RPMI7951 (cell line): Measurements from ENCODE around the gene TNNI2. TPM values are rescaled to one million over a fixed set of nuclear protein-coding genes. Genes with fewer than 3 reads are reported as not detected.
A peak's percentile ranks its signal among the peaks of the same experiment; 100 is the strongest.
"Not testable (repeated sequence)": the region's sequence is repeated elsewhere in the genome, so short reads cannot be mapped to it uniquely, and the experiment has no call there.

Experiments
- DNase-seq: peaks from one replicate; pipeline ENCODE4 v3.0.0-alpha.2; 2012; ENCODE audit warnings: low read depth
- total RNA-seq: library from RNA; depleted of rRNA; stranded (reverse); fragments of >200 nt; shearing (Covaris generic); gene quantifications from 2 replicates; pipeline ENCODE4 v1.2.3, GENCODE V29; 2014; rRNA removed

Gene TNNI2
- total RNA-seq = 0.48 TPM in 1 of 2 replicates, not detected in the other

DNA sequence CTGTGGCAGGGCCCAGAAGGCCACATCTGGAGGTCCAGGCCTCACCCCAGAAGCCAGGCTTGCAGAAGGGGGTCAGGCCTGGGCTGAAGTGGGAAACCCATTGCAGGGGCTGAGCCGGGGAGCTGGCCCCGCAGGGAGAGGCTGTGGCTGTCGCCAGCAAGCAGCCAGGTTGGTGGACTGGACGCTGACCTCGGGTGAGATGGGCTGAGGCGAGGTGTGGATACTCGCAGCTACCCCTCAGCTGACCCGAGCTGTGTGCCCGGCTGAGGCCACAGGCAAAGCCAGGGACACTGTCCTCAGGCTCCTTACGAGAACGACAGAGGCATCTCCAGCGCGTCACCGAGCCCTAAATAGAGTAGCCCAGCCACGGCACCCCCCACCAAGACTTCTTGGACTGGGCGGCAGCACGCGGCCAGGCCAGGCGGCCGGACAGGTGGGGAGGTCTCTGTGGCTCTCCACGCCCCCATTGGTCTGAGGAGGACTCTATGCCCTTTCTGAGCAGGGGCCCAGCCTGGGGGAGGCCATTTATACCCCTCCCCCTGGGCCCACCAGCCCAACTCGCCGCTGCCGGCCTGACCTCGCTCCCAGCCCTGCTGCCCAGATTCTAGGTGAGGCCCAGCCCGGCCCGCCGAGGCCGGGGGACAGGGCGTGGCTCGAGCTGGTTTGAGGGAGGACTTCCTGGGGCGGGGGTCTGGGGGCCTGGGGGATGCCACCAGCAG, at the start of gene TNNI2:
Gene TNNI2, plus strand, starts transcription at position 556 of the 719 bp plus-strand sequence. CDS start 716 bp downstream, outside the sequence.
- no peak for DNase-seq

DNA sequence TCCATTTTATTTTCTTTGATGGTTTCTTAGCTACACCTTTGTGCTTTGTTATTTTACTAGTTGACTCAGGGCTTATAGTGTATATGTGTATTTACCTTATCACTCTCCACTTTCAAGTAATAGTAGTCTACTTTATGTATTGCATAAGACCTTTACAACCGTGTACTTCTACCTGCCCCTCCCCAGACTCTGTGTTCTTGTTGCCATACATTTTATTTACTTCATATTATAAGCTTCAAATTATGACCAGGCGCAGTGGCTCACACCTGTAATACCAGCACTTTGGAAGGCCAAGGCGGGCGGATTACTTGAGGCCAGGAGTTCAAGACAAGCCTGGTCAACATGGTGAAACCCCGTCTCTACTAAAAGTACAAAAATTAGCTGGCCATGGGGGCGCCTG, 46.9 kb upstream of the TNNI2 start:
- DNase-seq = no peak

DNA sequence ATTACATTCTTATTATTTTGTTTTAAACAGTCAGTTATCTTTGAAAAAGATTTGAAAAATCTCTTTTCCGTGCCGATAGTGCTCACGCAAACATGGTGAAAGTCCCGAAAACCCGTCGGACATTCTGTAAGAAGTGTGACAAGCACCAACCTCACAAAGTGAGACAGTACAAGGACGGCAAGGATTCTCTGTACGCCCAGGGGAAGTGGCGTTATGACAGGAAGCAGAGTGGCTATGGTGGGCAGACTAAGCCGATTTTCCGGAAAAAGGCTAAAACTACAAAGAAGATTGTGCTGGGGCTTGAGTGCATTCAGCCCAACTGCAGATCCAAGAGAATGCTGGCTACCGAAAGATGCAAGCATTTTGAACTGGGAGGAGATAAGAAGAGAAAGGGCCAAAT, 46.3 kb upstream of the TNNI2 start:
- no peak for DNase-seq

DNA sequence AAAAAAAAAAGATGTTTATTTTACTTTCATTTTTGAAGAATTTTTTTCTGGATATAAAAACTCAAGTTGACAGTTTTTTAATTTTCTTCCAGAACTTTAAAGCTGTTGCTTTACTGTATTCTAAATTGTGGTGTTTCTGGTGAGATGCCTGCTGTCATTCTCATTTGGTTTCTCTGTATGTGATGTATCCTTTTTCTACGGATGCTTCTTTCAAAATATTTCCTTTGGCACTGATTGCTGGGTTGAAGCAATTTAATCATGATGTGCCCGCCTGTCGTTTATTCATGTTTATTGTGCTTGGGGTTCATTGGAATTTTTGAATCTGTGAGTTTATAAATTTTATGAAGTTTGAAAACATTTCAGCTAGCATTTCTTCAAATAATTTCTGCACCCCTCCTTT, 45.7 kb upstream of the TNNI2 start:
- no peak for DNase-seq

DNA sequence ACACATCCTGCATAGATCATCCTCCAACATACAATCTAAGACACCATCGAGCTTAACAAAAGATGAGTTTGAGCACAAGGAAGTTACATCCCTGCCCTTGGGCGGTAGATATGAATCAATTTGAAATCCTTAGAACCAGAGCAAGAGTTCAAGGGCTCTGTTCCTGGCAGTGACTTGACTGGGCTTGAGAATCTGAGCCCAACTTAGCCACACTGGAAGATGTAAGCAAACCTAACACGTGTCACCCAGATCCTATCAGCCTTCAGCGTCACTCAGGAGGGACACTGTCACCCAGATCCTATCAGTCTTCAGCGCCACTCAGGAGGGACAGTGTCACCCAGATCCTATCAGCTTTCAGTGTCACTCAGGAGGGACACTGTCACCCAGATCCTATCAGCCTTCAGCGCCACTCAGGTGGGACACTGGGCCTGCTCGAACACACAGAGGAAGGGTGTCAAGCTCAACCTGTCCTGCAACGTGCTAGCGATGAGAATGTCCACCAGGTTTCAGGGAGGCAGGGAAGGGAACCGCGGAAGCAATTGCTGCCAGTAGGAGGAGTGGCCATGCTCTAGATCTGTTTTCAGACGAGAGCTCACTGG, 42.3 kb upstream of the TNNI2 start:
- DNase-seq = no peak

DNA sequence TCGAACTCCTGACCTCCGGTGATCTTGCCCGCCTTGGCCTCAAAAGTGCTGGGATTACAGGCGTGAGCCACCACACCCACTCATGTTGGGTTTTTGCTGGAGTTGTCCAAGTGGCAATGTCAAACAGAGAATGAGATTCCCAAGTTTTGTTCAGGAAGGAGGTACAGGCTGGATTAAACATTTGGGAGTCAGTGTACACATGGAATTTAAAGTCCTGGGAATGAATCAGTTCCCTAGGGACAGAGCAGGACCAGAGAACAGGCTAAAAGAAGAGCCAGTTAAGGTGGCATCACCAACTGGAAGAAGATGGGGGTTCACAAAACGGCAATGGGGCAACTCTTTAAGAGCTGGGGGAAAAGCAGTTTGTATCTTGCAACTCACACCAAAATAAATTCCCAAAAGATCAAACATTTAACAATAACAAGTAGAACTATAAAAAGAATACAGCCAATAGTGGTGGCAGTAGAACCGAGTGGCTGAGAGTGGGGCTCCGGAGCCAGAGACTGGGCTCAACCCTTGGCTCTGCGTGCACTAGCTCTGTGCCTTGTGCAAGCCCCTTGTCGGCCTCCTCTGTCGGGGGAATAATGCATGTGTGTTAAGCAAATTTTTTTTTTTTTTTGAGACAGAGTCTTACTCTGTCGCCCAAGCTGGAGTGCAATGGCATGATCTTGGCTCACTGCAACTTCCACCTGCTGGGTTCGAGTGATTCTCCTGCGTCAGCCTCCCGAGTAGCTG, 41.2 kb upstream of the TNNI2 start:
- no peak for DNase-seq

DNA sequence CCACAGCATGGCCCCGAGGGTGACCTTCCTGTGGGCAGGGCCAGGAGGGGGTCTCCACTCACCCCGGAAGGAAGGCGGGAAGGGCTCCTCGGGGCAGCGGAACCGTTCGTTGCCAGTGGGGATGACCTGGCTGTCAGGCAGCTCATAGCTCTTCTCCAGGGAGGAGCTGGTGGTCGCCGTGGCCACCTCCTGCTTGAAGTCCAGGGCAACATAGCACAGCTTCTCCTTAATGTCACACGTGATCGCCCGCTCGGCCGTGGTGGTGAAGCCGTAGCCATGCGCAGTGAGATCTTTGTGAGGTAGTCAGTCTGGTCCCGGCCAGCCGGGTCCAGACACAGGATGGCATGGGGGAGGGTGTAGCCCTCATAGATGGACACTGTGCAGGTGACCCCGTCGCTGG, 35.5 kb upstream of the TNNI2 start:
- DNase-seq = no peak

DNA sequence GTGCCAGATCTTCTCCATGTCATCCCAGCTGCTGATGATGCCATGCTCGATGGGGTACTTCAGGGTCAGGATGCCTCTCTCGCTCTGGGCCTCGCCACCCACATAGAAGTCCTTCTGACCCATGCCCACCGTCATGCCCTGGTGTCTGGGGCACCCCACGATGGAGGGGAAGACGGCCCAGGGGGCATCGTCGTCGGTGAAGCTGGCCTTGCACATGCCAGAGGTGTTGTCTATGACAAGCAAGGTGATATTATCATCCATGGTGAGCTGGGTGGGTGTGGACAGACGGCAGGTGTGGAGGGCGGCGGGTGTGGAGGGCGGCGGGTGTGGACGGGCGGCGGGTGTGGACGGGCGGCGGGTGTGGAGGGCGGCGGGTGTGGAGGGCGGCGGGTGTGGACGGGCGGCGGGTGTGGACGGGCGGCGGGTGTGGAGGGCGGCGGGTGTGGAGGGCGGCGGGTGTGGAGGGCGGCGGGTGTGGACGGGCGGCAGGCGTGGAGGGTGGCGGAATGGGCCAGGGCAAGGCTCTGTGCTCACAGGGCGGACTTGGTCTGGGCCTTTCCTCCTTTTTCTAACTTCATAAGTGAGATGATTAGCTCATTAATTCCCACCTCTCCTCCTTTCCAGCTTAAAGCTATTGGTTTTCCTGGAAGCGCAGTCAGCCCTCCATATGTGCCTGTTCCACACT, 34.8 kb upstream of the TNNI2 start:
- DNase-seq = not testable (repeated sequence)

DNA sequence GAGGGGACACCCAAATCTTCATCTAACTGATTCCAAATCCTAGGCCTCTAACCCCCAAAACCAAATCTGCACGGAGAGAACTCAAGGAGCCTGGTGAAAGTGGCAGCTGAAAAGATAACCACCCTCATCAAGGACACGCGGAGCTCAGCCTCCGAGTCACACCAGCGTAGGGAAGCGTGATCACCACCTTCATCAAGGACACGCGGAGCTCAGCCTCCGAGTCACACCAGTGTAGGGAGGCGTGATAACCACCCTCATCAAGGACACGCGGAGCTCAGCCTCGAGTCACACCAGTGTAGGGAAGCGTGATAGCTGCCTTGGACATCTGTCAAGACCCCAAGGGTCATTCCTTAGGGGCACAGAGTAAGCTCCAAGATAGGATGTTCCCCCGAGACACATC, 33.3 kb upstream of the TNNI2 start:
- no peak for DNase-seq

DNA sequence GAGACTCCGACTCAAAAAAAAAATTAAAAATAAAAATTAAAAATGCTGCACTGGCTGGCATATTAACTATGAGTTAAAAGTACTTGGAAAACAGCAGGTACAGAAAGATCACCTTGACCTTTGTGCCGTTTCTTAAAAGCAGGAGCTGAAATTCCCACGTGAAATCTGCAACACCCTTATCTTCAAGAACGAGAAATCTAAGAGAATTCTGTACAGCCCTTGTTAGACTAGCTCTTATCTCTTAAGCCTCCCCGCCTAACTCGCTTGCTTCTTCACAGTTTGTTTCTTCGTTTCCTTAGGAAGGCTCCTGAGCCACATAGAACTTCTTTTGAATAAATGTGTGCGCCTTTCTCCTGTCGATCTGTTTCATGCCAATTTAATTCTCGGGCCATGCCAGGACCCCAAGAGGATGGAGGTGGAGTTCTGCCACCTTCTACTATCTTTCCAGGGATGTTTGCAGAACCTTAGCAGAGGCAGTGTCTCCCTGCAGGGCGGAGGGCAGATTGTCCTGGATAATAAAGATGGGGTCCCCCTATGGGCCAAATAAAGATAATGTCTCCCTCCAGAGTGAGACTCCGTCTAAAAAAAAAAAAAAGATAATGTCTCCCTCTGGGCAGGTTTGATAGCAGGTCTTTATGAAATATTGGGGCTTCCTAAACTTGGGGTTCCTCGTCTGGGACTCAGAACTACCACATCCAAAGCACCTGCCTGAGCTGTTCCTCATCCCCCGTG, 31.4 kb upstream of the TNNI2 start:
- no peak for DNase-seq

DNA sequence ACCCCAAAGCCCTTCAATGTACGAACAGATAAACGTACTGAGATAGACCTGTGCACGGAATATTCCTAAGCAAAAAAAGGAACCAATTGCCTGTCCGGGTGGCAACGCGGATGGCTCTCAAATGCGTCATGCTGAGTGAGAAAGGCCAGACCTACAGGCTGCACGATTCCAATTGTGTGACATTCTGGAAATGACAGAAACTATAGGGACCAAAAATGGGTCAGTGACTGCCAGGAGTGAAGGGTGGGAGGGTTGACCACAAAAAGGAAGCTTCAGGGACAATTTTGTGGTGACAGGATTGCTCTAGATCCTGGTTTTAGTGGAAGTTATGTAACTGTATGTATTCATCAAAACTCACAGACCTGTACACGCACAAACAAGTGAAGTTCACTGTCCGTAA, 28.0 kb upstream of the TNNI2 start:
- peak; percentile 21 for DNase-seq

DNA sequence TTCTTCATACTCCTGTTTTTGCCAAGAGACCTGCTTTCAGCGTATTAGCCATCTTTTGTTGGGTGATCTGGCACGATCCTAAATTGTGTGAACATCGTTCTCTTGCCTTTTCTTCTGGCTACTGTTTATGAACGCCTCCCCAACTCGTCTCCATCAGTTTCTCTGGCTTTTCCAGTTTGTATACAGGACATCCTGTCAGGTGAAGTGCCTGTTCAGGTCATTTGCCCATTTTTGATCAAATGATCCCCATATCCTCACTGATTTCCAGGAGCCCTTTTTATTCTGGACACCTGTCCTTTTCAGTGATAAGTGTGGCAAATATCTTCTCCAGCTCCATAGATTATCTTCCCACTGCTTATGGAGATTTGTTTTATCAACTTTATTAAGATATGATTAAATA, 26.5 kb upstream of the TNNI2 start:
- no peak for DNase-seq

DNA sequence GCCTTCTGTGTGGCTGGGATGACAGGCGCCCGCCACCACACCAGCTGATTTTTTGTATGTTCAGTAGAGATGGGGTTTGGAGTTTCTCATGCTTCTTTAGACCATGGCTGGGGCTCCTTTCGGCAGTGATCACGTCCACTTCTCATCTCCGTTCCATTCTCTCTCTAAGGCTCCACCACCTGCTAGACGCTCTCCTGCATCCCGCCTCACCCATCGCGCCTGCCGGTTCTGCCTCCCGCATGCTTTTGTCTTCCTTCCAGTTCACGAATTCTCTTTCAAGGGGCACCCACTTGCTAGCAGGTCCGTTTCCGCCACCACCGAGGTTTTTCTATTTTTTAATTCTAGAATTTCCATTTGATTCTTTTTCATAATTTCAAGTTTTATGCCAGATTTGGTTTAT, 26.0 kb upstream of the TNNI2 start:
- DNase-seq = no peak

DNA sequence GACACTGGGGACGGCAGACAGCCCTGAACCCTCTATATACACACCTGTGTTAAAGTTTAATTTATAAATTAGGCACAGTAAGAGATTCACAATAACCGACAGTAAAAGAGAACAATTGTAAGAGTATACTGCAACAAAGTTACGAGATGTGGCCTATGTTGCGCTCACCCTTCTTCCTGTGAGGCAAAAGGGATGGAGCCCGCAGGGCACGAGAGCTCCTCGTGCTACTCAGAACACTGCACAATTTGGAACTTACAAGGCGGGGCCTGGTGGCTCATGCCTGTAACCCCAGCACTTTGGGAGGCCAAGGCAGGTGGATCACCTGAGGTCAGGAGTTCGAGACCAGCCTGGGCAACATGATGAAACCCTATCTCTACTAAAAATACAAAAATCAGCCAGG, 25.4 kb upstream of the TNNI2 start:
- not testable (repeated sequence) for DNase-seq

DNA sequence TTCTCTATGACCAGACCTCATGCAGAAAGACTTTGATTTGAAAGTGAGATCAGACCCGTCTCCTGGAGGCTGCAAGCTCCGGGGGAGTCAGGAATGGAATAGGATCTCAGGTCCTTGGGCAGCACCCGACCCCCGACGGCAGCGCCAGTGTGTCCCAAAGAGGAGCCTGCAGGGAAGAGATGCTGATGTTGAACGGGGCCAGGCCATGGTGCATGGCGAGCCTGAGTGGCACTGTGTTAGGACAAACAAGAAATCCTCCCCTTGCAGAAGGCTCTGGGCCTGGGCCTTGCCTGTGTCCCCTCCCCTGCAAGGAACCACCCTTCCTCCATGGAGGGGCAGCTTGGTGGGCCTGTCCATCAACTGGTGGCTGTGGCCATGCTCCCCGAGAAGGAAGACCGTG, 24.1 kb upstream of the TNNI2 start:
- no peak for DNase-seq

DNA sequence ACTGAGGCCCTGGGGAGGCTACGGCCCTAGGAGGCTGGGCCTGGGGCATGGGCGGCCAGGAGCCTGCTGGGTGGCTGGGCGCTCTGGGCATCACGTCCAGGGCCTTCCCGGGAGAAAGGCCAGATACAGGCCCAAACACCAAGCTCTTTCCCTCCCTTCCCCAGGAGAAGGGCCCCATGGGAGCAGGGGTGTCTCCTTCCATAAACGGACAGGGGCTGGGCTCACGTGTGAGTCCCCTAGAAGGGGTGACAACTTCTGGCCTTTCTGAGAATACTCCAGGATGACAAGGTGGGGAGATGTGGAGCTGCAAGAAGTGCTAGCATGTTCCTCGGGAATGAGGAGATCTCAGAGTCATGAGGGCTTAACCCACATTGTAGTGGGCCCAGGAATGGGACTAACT, 23.5 kb upstream of the TNNI2 start:
- no peak for DNase-seq

DNA sequence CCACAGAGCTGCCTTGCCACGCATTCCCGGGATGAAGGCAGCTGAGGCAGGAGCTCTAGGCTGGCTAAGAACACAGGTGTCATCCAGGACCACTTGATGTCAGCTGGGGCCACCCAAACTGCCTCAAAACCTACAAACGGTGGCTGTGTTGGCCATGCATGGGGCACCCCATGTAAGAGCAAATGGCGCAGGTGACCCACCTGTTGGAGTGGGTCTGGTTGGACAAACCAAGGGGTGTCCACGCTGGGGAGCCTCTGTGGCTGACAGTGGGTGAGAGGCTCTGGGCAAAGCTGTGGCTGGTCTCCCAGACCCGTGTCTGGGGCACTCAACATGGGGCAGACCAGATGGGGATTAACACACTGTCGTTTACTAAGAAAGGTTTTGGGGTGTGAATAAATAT, 23.0 kb upstream of the TNNI2 start:
- DNase-seq = no peak

DNA sequence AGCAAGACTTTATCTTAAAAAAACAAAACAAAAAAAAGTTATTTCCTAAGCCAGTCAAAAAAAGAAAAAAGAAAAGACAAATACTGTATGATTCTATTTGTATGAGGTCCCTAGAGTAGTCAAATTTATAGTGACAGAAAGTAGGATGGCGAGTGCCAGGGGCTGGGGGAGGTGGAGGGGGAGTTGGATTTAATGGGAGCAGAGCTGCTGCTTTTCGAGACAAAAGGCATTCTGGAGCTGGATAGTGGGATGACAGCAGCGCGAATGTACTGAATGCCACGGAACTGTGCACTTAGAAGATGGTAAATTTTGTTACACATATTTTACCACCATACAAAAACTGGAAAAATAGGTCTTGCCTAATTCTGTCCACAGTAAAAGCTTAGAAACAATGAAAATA, 21.8 kb upstream of the TNNI2 start:
- no peak for DNase-seq

DNA sequence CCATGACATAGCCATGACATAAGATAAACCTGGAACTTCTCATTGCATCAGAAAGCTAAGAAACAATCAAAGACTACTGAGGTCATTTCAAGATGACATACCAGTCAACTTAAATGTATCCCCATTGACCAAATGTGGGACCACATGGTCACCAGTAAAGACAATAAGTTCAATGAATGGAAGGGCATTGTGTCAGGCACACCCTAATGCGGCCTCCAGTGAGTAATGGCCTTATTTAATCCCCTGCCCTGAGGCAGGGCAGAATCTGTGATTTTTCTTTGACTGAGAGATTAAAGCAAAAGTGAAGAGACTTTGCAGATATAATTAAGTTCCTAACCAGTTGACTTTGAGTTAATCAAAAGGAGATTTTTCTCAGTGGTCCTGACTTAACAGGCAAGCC, 21.3 kb upstream of the TNNI2 start:
- DNase-seq = peak; percentile 69

DNA sequence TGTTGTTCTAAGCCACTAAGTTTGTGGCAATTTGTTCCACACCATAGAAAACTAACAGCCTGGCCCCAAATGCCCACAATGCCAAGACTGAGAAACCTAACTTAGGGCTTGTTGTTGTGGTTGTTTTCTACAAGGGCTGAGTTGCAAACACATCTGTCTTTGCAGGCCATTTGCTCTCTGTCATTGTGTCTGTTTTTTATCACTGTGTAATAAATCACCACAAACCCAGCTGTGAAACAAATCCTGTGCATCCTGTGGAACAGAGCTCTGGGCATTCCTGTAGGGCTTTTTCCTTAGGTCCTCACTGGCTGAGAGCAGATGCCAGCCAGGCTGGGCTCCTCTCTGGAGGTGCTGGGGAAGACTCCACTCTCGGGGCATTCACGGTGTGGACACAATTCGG, 19.7 kb upstream of the TNNI2 start:
- DNase-seq = peak; percentile 37

DNA sequence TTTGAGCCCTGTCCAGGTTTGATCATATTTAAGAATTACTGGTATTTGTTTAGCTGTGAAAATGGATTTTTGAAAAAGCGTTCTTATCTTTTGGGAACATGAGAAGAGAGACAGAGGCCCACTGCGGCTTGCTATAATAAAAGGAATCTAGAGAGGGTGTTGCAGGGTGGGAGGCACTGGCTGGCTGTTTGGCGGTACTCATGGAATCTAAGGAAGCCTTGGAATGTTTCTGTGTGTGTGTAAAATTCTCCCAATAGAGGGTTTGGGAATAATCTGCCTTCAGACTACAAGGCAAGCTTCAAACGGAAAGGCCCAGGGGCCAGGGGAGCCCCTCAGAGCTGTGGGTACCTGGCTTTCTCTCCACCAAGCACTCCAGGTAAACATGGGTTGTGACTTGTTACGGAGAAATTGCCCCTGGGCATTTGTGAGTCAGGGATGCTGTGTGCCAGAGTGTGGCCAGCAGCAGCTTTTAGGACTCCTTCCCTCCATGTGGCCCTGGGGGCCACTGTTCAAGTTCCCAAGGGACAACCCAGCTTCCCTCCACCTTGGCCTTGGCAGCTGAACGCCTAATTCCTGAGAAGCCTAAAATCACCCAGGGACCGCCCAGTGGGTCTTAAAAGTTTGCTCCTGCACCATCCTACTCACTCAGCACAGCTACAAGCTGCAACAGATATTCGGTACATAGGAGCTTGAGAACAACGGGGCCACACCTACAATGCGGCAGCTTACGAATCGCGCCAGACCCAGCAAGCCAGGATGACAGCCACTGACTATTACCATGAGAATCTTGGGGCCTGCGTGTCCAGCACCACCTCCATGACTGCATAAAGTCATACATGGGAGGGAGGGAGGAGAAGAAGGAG, 18.1 kb upstream of the TNNI2 start:
- DNase-seq = no peak
